BJ (cell line): ENCODE data around the gene AMOTL2. TPM values are rescaled to one million over a fixed set of nuclear protein-coding genes. Genes with fewer than 3 reads are reported as not detected.

Experiments
- CTCF ChIA-PET: fragments of 350-600 bp; formaldehyde crosslinking; extraction: SDS; loops from one replicate; lab custom pipeline; 2021; ENCODE audit warnings: antibody characterized with exemption, inconsistent platforms; lab: Yijun Ruan, JAX
- POLR2A ChIA-PET: fragments of 300-600 bp; sonication (Branson Sonifier 250); formaldehyde crosslinking; extraction: SDS; loops from one replicate; lab custom pipeline; 2021; ENCODE audit warnings: antibody characterized with exemption; lab: Charles Lee
- DNase-seq: peaks from one replicate; pipeline ENCODE4 v3.0.0-alpha.2; 2011; ENCODE audit warnings: low read depth
- H3K27me3 ChIP-seq: 2 replicates; pipeline ENCODE4 v1.6.0; 2011; ENCODE audit warnings: low read length; ENCODE audit not compliant: control insufficient read depth, insufficient read depth
- H3K36me3 ChIP-seq: 2 replicates; pipeline ENCODE4 v1.5.1; 2011; ENCODE audit warnings: low read length; ENCODE audit not compliant: control insufficient read depth, insufficient read depth
- H3K4me3 ChIP-seq: 2 replicates; pipeline ENCODE4 v1.5.1; 2011; ENCODE audit warnings: low read depth, mild to moderate bottlenecking, control low read depth, low read length
- polyA plus RNA-seq: library from polyadenylated mRNA; depleted of rRNA; stranded (reverse); fragments of >200 nt; gene quantifications from 2 replicates; pipeline ENCODE4 v1.2.3, GENCODE V29; 2011
- TF ChIP-seq, protein P1 (sequence below): IDR thresholded peaks from 2 replicates; pipeline ENCODE4 v1.5.1; 2011; ENCODE audit warnings: low read depth, mild to moderate bottlenecking, control low read depth, inconsistent platforms, low read length, moderate library complexity; ENCODE audit not compliant: insufficient read depth

The AMOTL2 gene
- polyA plus RNA-seq, 1 experiment, result 199 TPM

DNA sequence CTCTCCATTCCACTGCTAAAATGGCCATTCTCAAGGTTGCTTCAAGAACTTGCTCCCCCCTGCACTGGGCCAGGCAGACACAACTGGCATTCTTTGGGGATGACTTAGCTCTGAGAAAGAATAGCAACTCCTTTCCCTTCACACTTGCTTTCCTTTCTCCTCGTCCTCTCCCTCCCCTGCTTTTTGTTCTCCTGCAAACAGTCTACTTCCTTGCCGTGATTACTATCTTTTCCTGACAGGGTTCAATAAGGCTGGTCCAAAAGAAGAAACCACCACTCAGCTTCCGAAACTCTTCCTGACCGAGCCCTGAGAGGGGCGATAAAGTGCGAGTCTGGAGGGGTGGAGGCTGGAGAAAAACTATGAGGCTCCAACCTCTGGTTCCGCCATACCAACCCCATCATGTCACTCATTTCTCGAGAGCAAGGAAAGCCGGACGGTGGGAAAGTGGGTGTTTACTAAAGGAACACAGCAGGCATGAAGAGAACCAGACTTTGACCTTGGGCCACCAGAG, 5.0 kb downstream of the AMOTL2 start:
- peak overlapping the region; percentile 97 for H3K4me3 ChIP-seq
- H3K27me3 ChIP-seq, result no peaks in the 10 kb centered on the region
- ChIA-PET CTCF (interaction anchor here (1.0 to 11.6 kb wide), 3 partner anchors 59 to 114 kb away, joined by 5 to 84 read pairs (median 10); no protein-coding TSS in a partner anchor), POLR2A (interaction anchor here (0.6 to 1.1 kb wide), 2 partner anchors 58 to 108 kb away, joined by 3 to 4 read pairs; no protein-coding TSS in a partner anchor)
- TF ChIP-seq, protein P1, sequence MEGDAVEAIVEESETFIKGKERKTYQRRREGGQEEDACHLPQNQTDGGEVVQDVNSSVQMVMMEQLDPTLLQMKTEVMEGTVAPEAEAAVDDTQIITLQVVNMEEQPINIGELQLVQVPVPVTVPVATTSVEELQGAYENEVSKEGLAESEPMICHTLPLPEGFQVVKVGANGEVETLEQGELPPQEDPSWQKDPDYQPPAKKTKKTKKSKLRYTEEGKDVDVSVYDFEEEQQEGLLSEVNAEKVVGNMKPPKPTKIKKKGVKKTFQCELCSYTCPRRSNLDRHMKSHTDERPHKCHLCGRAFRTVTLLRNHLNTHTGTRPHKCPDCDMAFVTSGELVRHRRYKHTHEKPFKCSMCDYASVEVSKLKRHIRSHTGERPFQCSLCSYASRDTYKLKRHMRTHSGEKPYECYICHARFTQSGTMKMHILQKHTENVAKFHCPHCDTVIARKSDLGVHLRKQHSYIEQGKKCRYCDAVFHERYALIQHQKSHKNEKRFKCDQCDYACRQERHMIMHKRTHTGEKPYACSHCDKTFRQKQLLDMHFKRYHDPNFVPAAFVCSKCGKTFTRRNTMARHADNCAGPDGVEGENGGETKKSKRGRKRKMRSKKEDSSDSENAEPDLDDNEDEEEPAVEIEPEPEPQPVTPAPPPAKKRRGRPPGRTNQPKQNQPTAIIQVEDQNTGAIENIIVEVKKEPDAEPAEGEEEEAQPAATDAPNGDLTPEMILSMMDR, result no peak
- DNase-seq, result no peak
- peaks cover 68% of the 10 kb centered on the region for H3K36me3 ChIP-seq

DNA sequence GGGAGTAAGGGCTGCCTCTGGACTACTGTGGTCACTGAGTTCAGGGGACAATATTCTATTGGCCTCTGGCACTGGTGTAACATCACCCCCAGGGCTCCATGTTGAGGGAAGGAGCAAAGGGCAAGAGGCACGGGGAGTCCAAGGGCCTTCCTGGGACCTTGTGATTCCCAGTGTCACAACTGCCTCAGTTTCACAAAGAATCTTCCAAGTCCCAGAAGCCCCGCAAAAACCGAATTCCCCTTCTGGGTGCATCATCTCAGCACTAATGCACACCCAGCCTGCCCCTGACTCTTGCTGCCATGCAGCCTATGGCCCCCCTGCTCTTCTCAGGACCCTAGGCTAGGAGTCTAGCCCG, 5.5 kb downstream of the AMOTL2 start:
- CTCF ChIA-PET, result interaction anchor here (1.0 to 11.6 kb wide), 3 partner anchors 59 to 114 kb away, joined by 5 to 84 read pairs (median 10); no protein-coding TSS in a partner anchor
- H3K27me3 ChIP-seq, result no peaks in the 10 kb centered on the region
- TF ChIP-seq, protein P1, result no peak
- peaks cover 70% of the 10 kb centered on the region for H3K36me3 ChIP-seq
- no peak overlapping the region for H3K4me3 ChIP-seq
- POLR2A ChIA-PET, result interaction anchor here (0.6 to 1.1 kb wide), 3 partner anchors 59 to 108 kb away, joined by 3 to 4 read pairs (median 3); no protein-coding TSS in a partner anchor
- no peak for DNase-seq

DNA sequence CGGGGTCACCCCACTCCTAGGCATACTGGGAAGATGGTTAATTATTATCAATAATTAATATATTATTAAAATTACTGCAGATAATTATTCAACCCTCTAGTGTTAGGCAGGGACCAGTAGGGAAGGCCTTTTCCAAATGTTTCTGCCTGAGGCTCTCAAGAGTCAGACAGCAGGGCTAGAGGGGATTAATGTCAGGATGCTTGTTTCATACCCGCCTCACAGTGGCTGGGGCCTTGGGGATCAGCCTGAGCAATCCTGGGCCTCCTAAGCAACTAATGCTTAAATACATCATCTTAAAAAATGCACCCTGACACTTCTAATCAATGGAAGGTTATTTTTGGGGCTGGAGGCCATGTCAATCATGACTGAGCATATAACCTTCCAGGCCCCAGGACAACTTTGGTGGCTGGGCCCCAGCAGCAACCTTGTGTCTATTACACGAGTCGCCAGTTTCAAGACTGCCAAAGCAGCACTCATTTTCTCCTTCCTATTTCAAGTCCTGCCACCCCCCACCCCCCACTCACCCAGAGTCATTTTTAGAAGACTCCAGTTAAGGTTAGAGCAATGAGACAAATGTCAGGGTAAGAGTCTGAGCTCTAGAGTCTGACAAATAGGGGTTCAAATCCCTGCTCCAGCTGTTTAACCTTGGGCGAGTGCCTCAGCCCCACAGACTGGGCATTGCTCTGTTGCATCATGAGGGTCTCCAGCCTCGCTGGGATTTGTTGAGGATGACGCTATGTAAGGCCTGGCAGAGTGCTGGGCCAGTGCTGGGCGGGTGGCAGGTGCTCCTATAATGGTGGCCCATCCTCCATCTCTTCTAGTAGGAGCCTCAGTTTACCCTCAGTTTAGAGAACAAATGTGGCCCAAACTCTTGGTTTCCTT, 6.1 kb downstream of the AMOTL2 start:
- ChIA-PET POLR2A (interaction anchor here (0.7 to 1.8 kb wide), 4 partner anchors 41 to 109 kb away, joined by 3 to 8 read pairs (median 3); no protein-coding TSS in a partner anchor), CTCF (interaction anchor here (1.0 to 11.6 kb wide), 5 partner anchors 58 to 112 kb away, joined by 3 to 84 read pairs (median 5); no protein-coding TSS in a partner anchor)
- Histone ChIP-seq H3K4me3 (no peak overlapping the region), H3K27me3 (no peaks in the 10 kb centered on the region), H3K36me3 (peaks cover 76% of the 10 kb centered on the region)
- TF ChIP-seq, protein P1, result no peak
- no peak for DNase-seq

DNA sequence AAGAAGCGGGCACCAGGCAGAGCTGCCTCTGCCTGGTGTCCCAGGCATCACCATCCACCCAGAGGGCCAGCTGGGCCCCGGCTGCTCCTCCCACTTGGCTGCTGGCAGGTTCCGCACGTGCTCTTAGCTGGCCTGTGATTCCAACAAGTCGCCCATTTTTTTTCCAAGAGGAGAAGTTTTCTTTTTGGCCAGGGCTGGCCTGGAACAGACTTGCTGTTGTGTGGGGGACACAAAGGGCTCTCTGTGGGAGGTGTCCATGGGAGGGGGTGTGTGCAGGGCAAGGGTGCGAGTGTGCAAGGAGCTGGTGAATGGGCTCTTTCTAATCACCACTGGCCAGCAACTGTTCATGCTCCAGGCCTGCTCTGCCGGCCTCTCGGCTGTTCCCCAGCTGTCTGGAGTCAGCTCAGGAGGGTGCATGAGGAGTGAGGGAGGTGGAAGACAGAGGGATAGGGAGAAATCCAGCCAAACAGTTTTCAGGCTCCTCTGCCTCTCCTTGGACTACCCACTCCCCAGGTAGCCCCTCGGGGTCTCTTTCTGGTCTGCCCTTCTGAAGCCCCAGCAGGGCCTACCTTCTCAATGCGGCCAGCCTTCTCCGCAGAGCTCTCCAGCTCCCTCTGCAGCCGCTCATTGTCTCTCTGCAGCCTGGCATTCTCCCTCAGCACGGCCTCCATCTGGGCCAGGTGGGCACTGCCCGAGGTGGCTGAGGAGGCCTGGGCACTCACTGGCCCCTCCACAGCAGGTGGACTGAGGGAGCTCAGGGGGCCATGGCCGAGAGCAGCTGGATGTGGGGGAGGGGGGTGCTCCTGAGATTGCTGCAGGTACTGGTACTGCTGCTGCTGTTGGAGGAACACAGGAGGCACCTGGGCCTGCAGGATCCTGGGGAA, 7.1 kb downstream of the AMOTL2 start:
- Histone ChIP-seq H3K27me3 (no peaks in the 10 kb centered on the region), H3K36me3 (peaks cover 81% of the 10 kb centered on the region), H3K4me3 (no peak overlapping the region)
- no peak for DNase-seq
- TF ChIP-seq, protein P1, result peak; percentile 30; the same call in 1 of the 2 replicates
- POLR2A ChIA-PET, result interaction anchor here (0.7 to 1.8 kb wide), 4 partner anchors 9 to 119 kb away, joined by 3 to 8 read pairs (median 5); partner anchors contain the start of genes ANAPC13 and CEP63
- CTCF ChIA-PET, result interaction anchor here (0.6 to 11.6 kb wide), 11 partner anchors 9 to 113 kb away, joined by 3 to 84 read pairs (median 3); no protein-coding TSS in a partner anchor
